Caki2 (cell line): ENCODE measurements around the gene CA5A. TPM values are rescaled to one million over a fixed set of nuclear protein-coding genes. Genes with fewer than 3 reads are reported as not detected.
"Not testable (repeated sequence)": the region's sequence is repeated elsewhere in the genome, so short reads cannot be mapped to it uniquely, and the experiment has no call there.

Source experiments
- DNase-seq: peaks from one replicate; pipeline ENCODE4 v3.0.0-alpha.2; 2015; ENCODE audit warnings: low read depth
- in situ Hi-C: cut with HindIII; loops from 2 replicates; pipeline ENCODE4 v1.10.0; 2016; ENCODE audit warnings: low sequenced_read_pairs, low pct_unique_long_range_greater_than_20kb, mixed read lengths
- total RNA-seq: library from RNA; depleted of rRNA; stranded (reverse); fragments of >200 nt; shearing (Covaris generic); gene quantifications from 2 replicates; pipeline ENCODE4 v1.2.3, GENCODE V29; 2014; ENCODE audit warnings: low replicate concordance

Gene CA5A
- total RNA-seq, 1 experiment from 2014 or later: not detected

- DNase-seq, in situ Hi-C loops: not testable (repeated sequence)
Observed at GRCh38 chr16:87863327-87863635, 73.0 kb downstream of the CA5A start.

GRCh38 chr16:87862597-87863326 lies 73.6 kb downstream of the CA5A start:
- in situ Hi-C loops, DNase-seq: not testable (repeated sequence)

GRCh38 chr16:87861300-87862099 lies 74.8 kb downstream of the CA5A start:
- DNase-seq: peak; percentile 57
- in situ Hi-C loops: not testable (repeated sequence)

GRCh38 chr16:87860553-87861299 lies 75.6 kb downstream of the CA5A start:
- in situ Hi-C loops: no loop called here
- peak; percentile 97 for DNase-seq

GRCh38 chr16:87858151-87858993 lies 78.0 kb downstream of the CA5A start:
- in situ Hi-C loops, DNase-seq: not testable (repeated sequence)

- in situ Hi-C loops: no loop called here
- no peak for DNase-seq
Observed at GRCh38 chr16:87856791-87857228, 79.5 kb downstream of the CA5A start.

- in situ Hi-C loops: no loop called here
- no peak for DNase-seq
Observed at GRCh38 chr16:87855852-87856715, 80.2 kb downstream of the CA5A start.

GRCh38 chr16:87854907-87855683 lies 81.2 kb downstream of the CA5A start:
- in situ Hi-C loops: no loop called here
- DNase-seq: no peak

- in situ Hi-C loops: no loop called here
- peak; percentile 91 for DNase-seq
Observed at GRCh38 chr16:87854053-87854906, 82.0 kb downstream of the CA5A start.

GRCh38 chr16:87853411-87854052 lies 82.8 kb downstream of the CA5A start:
- in situ Hi-C loops: no loop called here
- DNase-seq: peak; percentile 96

- in situ Hi-C loops: no loop called here
- no peak for DNase-seq
Observed at GRCh38 chr16:87851601-87852000, 84.7 kb downstream of the CA5A start.

- DNase-seq: peak; percentile 47
- in situ Hi-C loops: no loop called here
Observed at GRCh38 chr16:87851141-87851587, 85.2 kb downstream of the CA5A start.

- DNase-seq: peak; percentile 63
Observed at GRCh38 chr16:87850009-87851006, 86.0 kb downstream of the CA5A start.

GRCh38 chr16:87849419-87850008 lies 86.8 kb downstream of the CA5A start:
- no peak for DNase-seq
- in situ Hi-C loops: no loop called here

More at GRCh38 chr16:87850009-87851006, 86.0 kb downstream of the CA5A start:
- in situ Hi-C loops: no loop called here
